Measurements from ENCODE around the gene AAR2.

Gene AAR2

DNA sequence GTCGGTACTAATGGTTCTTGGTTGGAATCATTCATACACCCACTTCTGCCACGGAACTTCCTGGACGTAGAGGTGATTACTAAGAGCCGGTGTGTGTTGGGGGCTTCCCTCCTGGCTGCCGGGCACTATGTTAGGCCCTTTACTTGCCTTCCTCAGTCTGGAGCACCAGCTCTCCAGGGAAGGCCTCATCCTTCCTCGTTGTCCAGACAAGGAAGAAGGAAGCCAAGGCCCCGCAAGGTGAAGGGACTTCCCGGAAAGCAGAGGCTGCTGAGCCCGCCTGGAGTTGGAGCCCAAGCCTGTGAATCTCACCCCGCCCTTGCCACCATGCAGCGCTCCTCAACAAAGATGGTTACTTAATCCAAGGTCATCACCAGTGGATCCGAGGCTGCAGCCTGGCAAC is 26.2 kb downstream of the AAR2 start:
- no peak for TF ChIP-seq CTCF (IDR thresholded peaks at IDR 0.05; ENCODE audit: unreplicated experiment in 3 of 3)
- no peaks in the 10 kb centered on the region for H3K9me3 Mint-ChIP-seq
- no peaks in the 10 kb centered on the region for H3K36me3 Mint-ChIP-seq (ENCODE audit: low read depth)
- H3K27ac Mint-ChIP-seq = no peak overlapping the region
- H3K4me3 Mint-ChIP-seq = no peak overlapping the region
- H3K27me3 Mint-ChIP-seq (ENCODE audit: low read depth) = no peaks in the 10 kb centered on the region
- peaks cover 22% of the 10 kb centered on the region for H3K4me1 Mint-ChIP-seq

DNA sequence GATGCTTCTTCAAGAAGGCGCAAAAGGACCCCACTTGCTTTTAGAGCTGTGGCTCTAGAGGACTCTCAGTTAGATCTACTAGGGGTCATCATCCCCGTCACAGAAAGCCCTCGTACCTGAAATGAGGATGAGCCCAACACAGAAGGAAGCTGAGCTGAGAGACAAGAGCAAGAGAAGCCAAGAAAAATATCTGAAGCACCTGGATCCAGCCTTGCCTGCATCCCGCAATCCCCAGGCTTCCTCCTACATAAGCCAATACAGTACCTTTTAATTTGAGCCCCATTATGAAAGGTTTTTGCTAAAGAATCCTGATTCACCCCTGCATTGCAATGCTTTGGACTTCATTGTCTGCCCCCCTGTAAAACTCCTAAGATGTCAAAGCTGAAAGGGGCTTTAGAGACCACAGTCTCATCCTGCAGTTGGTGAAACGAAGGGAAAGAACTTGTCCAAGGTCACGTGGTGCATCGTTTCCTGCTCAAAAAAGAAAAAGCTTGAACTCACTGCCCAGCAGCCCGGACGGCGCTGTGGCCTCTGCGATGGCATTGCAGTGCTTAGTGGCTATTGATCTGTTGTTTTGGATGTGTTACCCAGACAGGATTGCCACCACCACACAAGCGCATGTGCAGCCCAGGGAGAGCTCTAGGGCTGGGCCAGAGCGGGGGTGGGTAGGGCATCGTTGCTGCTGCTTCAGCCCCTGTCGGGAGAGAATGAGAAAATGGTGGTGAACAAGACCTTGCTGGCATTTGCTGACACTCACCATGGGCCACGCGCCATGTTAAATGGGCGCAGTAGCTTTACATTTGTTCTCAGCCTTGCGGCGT is 28.4 kb downstream of the AAR2 start:
- Mint-ChIP-seq H3K4me1 (peaks cover 31% of the 10 kb centered on the region), H3K27me3 (ENCODE audit: low read depth) (no peaks in the 10 kb centered on the region), H3K36me3 (ENCODE audit: low read depth) (no peaks in the 10 kb centered on the region), H3K9me3 (no peaks in the 10 kb centered on the region), H3K4me3 (no peak overlapping the region), H3K27ac (no peak overlapping the region)
- TF ChIP-seq CTCF (IDR thresholded peaks at IDR 0.05; ENCODE audit: unreplicated experiment in 3 of 3) = no peak

- H3K4me3 Mint-ChIP-seq = no peak overlapping the region
- H3K27me3 Mint-ChIP-seq (ENCODE audit: low read depth) = no peaks in the 10 kb centered on the region
- peaks cover 24% of the 10 kb centered on the region for H3K4me1 Mint-ChIP-seq
- H3K27ac Mint-ChIP-seq = no peak overlapping the region
- no peaks in the 10 kb centered on the region for H3K9me3 Mint-ChIP-seq
- no peaks in the 10 kb centered on the region for H3K36me3 Mint-ChIP-seq (ENCODE audit: low read depth)
- TF ChIP-seq CTCF (IDR thresholded peaks at IDR 0.05; ENCODE audit: unreplicated experiment in 3 of 3) = no peak
Observed at GRCh38 chr20:36266189-36266588, 29.9 kb downstream of the AAR2 start.

DNA sequence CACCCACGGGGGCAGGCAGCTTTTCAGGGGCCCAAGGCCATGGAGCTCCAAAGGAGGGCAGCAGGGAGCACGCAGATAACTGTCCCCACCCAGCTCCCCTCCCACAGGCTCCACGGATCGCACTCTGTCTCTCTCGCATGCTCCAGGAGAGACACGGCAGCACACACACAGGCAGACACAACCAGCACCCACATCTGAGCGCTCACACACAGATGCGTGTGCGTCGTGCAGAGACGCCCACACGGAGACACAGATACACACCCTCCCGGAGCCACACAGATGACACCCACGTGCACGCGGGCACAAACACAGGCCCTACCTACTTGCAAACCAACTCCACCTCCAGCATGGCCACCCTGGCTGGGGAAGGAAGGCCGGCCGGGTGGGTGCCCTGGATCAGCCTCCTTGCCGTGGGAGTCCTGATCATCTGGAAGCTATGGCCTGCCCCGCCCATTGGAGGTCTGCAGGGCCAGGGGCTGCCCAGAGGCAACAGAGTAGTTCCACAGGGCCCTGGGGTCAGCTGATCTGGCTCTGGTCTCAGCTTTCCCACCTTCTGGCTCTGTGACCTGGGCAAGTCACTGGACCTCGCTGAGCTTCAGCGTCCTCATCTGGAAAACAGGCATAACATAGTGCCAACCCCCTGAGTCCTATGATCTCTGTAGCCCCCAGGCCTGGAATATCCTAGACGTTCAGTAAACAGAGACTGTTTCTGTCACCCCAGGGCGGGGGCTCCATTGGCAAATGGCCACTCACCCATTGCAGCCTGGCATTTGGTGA is 31.5 kb downstream of the AAR2 start:
- H3K9me3 Mint-ChIP-seq = no peaks in the 10 kb centered on the region
- H3K4me1 Mint-ChIP-seq = peaks cover 17% of the 10 kb centered on the region
- no peaks in the 10 kb centered on the region for H3K27me3 Mint-ChIP-seq (ENCODE audit: low read depth)
- no peak for TF ChIP-seq CTCF (IDR thresholded peaks at IDR 0.05; ENCODE audit: unreplicated experiment in 3 of 3)
- H3K27ac Mint-ChIP-seq = peak overlapping the region; percentile 35 to 84 (median 67)
- no peaks in the 10 kb centered on the region for H3K36me3 Mint-ChIP-seq (ENCODE audit: low read depth)
- no peak overlapping the region for H3K4me3 Mint-ChIP-seq

DNA sequence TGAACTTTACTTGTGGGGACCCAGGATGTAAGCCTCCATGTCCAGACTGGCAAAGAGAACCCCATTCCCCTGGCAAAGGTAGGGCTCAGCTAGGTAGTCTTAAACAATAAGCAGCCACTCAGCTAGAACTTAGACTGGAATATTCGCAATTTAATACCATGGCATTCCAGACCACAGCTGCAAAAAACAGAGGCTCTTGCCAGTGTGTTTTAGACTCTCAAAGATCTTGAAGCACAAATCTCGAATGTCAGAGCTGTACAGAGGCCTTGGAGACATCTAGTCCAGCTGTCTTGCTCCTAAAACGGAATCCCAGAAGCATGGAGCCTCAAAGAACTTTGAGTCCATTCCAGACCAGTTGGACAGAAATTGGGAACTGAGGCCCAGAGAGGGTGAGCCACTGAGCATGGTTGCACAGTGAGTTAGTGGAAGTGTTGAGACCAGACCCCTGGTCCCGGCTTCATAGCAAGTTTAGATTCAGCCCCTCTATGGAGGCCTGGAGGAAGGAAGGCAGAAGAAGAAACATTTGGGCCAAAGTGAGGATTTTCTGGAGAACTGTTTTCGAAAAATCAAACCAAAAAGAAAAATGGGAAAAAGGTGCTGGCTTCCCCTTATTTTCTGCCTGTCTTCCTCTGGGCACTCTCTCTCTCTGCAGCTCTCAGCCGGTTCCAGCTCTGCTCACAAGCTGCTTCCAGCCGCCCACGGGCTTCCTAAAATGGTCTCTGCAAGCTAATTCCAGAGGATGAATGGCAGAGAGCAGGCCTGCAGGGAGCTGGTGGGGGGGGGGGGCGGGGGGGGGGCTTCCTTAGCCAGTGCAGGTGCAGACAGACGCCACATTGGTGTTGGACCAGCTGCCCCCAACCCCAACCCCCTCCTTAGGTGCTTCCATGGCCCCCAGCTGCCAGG is 32.4 kb downstream of the AAR2 start:
- Mint-ChIP-seq H3K4me3 (peak overlapping the region in 1 of 3 experiments; percentile 68), H3K36me3 (ENCODE audit: low read depth) (no peaks in the 10 kb centered on the region), H3K27ac (peak overlapping the region; percentile 67 to 88 (median 84)), H3K9me3 (no peaks in the 10 kb centered on the region), H3K4me1 (peaks cover 17% of the 10 kb centered on the region), H3K27me3 (ENCODE audit: low read depth) (no peaks in the 10 kb centered on the region)
- no peak for TF ChIP-seq CTCF (IDR thresholded peaks at IDR 0.05; ENCODE audit: unreplicated experiment in 3 of 3)
